ENCODE results near the gene FAM171A2.

The FAM171A2 gene

GRCh38 chr17:44353672-44354331 is 9.9 kb downstream of the FAM171A2 start:
- H3K27me3 ChIP-seq (ENCODE audit: control insufficient read depth, low read length), result peaks cover 14% of the 10 kb centered on the region; the same call in 1 of the 2 replicates
- H4K20me1 ChIP-seq (ENCODE audit: control insufficient read depth, insufficient read depth, low read depth, low read length), result no peaks in the 10 kb centered on the region
- peaks cover 18% of the 10 kb centered on the region for H3K4me1 ChIP-seq (ENCODE audit: control insufficient read depth, low read length)
- H3K9me3 ChIP-seq (ENCODE audit: control insufficient read depth, insufficient read depth, low read length), result no peaks in the 10 kb centered on the region
- peaks cover 46% of the 10 kb centered on the region for H3K36me3 ChIP-seq (ENCODE audit: control insufficient read depth, low read length)
- no peaks in the 10 kb centered on the region for H3K9me2 ChIP-seq (replicated peaks; ENCODE audit: control insufficient read depth, low read length)
- H3K4me3 ChIP-seq (ENCODE audit: low read length), result no peak overlapping the region
- H3K4me2 ChIP-seq (ENCODE audit: low read length), result peak overlapping the region; percentile 17; the same call in 1 of the 2 replicates
- no peaks in the 10 kb centered on the region for H3F3A ChIP-seq (ENCODE audit: control insufficient read depth, insufficient read depth)
- H3K79me2 ChIP-seq (ENCODE audit: control insufficient read depth, low read length), result peaks cover 5% of the 10 kb centered on the region
- no peak for TF ChIP-seq EZH2phosphoT487 (IDR thresholded peaks at IDR 0.05; ENCODE audit: borderline replicate concordance, low read length)
- TF ChIP-seq CTCF (IDR thresholded peaks at IDR 0.05; ENCODE audit: low read depth, low read length, poor library complexity, severe bottlenecking), result no peak
- H3K27ac ChIP-seq (ENCODE audit: low read depth, low read length), result no peak overlapping the region

GRCh38 chr17:44352828-44353671 is 10.6 kb downstream of the FAM171A2 start:
- Histone ChIP-seq H3K9me2 (replicated peaks; ENCODE audit: control insufficient read depth, low read length) (no peaks in the 10 kb centered on the region), H3K4me3 (ENCODE audit: low read length) (no peak overlapping the region), H3K27me3 (ENCODE audit: control insufficient read depth, low read length) (peaks cover 14% of the 10 kb centered on the region; the same call in 1 of the 2 replicates), H4K20me1 (ENCODE audit: control insufficient read depth, insufficient read depth, low read depth, low read length) (no peaks in the 10 kb centered on the region), H3K4me1 (ENCODE audit: control insufficient read depth, low read length) (peaks cover 22% of the 10 kb centered on the region), H3K9me3 (ENCODE audit: control insufficient read depth, insufficient read depth, low read length) (no peaks in the 10 kb centered on the region), H3K4me2 (ENCODE audit: low read length) (peak overlapping the region; percentile 12; the same call in 1 of the 2 replicates), H3K79me2 (ENCODE audit: control insufficient read depth, low read length) (peaks cover 8% of the 10 kb centered on the region), H3F3A (ENCODE audit: control insufficient read depth, insufficient read depth) (peaks cover 4% of the 10 kb centered on the region), H3K27ac (ENCODE audit: low read depth, low read length) (no peak overlapping the region), H3K36me3 (ENCODE audit: control insufficient read depth, low read length) (peaks cover 50% of the 10 kb centered on the region)
- TF ChIP-seq CTCF (IDR thresholded peaks at IDR 0.05; ENCODE audit: low read depth, low read length, poor library complexity, severe bottlenecking) (no peak), EZH2phosphoT487 (IDR thresholded peaks at IDR 0.05; ENCODE audit: borderline replicate concordance, low read length) (no peak)

GRCh38 chr17:44351961-44352827 is 11.5 kb downstream of the FAM171A2 start:
- no peak overlapping the region for H3K4me2 ChIP-seq (ENCODE audit: low read length)
- no peaks in the 10 kb centered on the region for H3K9me2 ChIP-seq (replicated peaks; ENCODE audit: control insufficient read depth, low read length)
- no peaks in the 10 kb centered on the region for H3K9me3 ChIP-seq (ENCODE audit: control insufficient read depth, insufficient read depth, low read length)
- peaks cover 13% of the 10 kb centered on the region for H3F3A ChIP-seq (ENCODE audit: control insufficient read depth, insufficient read depth)
- H3K36me3 ChIP-seq (ENCODE audit: control insufficient read depth, low read length), result peaks cover 50% of the 10 kb centered on the region
- H3K27ac ChIP-seq (ENCODE audit: low read depth, low read length), result no peak overlapping the region
- no peak for TF ChIP-seq EZH2phosphoT487 (IDR thresholded peaks at IDR 0.05; ENCODE audit: borderline replicate concordance, low read length)
- no peak for TF ChIP-seq CTCF (IDR thresholded peaks at IDR 0.05; ENCODE audit: low read depth, low read length, poor library complexity, severe bottlenecking)
- H3K79me2 ChIP-seq (ENCODE audit: control insufficient read depth, low read length), result peaks cover 8% of the 10 kb centered on the region
- no peaks in the 10 kb centered on the region for H4K20me1 ChIP-seq (ENCODE audit: control insufficient read depth, insufficient read depth, low read depth, low read length)
- peaks cover 31% of the 10 kb centered on the region for H3K4me1 ChIP-seq (ENCODE audit: control insufficient read depth, low read length)
- peaks cover 14% of the 10 kb centered on the region; the same call in 1 of the 2 replicates for H3K27me3 ChIP-seq (ENCODE audit: control insufficient read depth, low read length)
- no peak overlapping the region for H3K4me3 ChIP-seq (ENCODE audit: low read length)
